GM12801 (cell line): Measurements from ENCODE around the gene ZFYVE28.

ENCODE experiments used
- CTCF ChIP-seq: IDR thresholded peaks from one replicate; pipeline ENCODE4 v1.5.1; 2011; ENCODE audit warnings: control low read depth; ENCODE audit not compliant: insufficient read length; ENCODE audit errors: extremely low read depth

The ZFYVE28 gene

GRCh38 chr4:2393353-2394270 lies 24.8 kb downstream of the ZFYVE28 start:
- TF ChIP-seq CTCF, result no peak

DNA sequence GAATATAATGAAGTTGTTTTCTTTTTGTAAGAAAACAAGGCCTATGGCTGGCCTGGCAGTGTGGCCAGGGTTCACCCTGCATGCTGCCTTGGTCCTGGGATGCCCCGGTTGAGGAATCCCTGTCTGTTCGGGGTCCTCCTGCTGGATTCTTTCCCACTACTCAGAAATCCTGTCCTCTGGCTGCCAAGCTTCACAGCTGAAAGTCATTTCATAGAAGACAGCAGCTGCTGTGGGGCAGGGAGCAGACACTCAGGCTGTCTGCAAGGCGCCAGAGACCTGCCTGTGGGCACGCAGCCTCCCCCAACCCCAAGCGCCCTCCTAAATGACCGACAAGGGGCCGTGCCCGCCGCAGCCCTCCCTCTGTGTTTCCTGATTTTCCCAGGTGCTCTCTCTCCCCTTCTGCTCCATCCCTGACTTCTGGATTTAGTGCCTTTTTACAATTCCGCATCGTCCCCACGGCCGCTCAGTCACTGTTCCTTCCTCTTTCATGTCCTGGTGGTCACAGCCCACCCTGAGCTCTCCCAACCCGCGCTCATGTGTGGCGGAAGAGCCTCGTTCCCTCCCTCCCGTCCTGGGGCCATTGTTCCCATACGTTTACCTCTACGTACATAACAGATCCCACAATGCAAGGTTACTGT lies 27.5 kb downstream of the ZFYVE28 start:
- no peak for TF ChIP-seq CTCF

DNA sequence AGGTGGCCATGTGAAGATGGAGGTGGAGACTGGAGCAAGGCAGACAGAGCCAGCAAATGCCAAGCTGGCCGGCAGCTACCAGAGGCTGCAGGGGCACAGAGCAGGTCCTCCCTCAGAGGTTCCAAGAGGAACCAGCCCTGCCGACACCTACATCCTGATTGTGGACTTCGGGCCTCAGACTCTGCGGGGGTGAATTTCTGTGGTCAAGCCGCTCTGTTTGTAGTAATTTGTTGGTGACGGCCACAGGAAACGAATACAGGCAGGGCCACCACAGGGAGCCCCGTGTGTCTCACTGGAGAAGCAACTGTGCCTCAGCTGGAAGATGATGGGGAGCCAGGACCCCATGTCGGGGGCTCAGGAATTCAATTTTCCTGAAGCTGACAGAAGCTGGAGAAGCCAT lies 28.3 kb downstream of the ZFYVE28 start:
- TF ChIP-seq CTCF, result no peak

DNA sequence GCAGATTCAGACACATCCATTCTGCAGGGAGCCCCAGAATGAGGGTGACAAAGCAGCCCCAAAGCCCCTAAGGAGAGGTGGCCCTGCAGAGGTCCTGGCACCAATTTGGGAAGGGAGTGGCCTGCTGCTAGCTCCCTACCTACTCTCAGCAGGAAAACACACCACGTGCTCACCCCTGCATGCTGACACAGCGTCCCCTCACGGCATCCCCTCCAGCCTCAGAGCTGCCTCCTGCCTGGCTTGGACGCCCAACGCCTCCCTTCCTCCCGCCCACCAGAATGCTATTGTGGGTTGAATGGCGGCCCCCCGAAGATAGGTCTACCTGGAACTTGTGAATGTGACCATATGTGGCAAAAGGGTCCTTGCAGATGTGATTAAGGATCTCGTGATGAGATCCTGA lies 28.8 kb downstream of the ZFYVE28 start:
- no peak for TF ChIP-seq CTCF

GRCh38 chr4:2388429-2389182 lies 29.8 kb downstream of the ZFYVE28 start:
- TF ChIP-seq CTCF, result no peak

DNA sequence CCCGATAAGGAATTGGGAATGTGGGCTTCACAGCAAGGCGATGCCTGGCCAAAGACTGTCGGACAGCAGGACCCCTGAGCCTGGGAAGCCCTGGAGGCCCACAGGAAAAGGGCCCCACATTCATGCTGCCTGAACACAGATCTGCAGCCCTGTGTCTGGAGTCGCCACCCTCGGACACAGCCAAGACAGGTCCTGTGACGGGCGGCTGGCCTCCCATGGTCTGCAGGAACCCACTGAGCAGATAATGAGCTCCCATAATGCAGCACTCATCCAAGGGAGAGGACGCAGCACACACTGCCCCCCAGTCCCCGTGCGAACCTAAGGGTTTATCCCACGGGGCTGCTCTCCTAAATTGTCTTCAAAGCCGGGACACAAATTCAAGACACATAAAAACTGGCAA lies 30.6 kb downstream of the ZFYVE28 start:
- no peak for TF ChIP-seq CTCF

DNA sequence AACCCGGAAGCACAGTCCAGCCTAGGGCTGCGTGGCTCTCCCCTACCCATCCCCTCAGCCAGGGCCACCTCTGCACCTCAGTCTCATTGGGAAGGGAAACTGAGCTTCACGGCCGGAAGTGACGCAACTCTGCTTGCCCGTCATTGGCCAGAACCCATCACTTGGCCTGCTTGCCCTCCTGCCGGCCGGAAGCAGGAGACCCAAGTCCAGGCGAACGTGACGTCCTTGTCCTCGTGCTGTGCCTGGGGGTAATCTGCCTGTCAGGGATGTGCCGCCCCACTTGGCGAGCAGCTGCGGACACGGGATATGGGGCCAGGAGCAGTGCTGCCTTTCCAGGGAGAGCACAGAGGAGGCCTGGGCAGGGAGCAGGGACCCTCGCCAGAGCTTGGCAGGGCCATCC lies 31.2 kb downstream of the ZFYVE28 start:
- TF ChIP-seq CTCF, result no peak
